NK-92 treated with Interleukin-12 subunit alpha and Interleukin-12 subunit beta, amount 100 ng/mL, for 24 hours (cell line): ENCODE measurements around the gene KREMEN2.

ENCODE experiments used
- DNase-seq: peaks from one replicate; lab custom pipeline; 2025; lab: John Stamatoyannopoulos, UW

KREMEN2 gene

GRCh38 chr16:2966043-2966807 is 2.1 kb downstream of the KREMEN2 start:
- no peak for DNase-seq

- DNase-seq = no peak
Measured at GRCh38 chr16:2966808-2967191, 2.7 kb downstream of the KREMEN2 start.

- no peak for DNase-seq
Measured at GRCh38 chr16:2967211-2967631, 3.1 kb downstream of the KREMEN2 start.

- DNase-seq = no peak
Measured at GRCh38 chr16:2967721-2968161, 3.7 kb downstream of the KREMEN2 start.

- DNase-seq = no peak
Measured at GRCh38 chr16:2968368-2968737, 4.3 kb downstream of the KREMEN2 start.

- peak; percentile 77 for DNase-seq
Measured at GRCh38 chr16:2968738-2969544, 4.9 kb downstream of the KREMEN2 start, which contains the start of gene PAQR4. PAQR4 (plus strand) TSS chr16:2969348; CDS start chr16:2969675, 327 bp downstream.

- DNase-seq = peak; percentile 73
Measured at GRCh38 chr16:2969545-2970521, 5.8 kb downstream of the KREMEN2 start.

GRCh38 chr16:2970563-2970962 is 6.5 kb downstream of the KREMEN2 start:
- DNase-seq = no peak

- DNase-seq = no peak
Measured at GRCh38 chr16:2971134-2971984, 7.3 kb downstream of the KREMEN2 start.

GRCh38 chr16:2971985-2972784 is 8.1 kb downstream of the KREMEN2 start:
- no peak for DNase-seq

GRCh38 chr16:2973093-2973492 is 9.0 kb downstream of the KREMEN2 start:
- no peak for DNase-seq

GRCh38 chr16:2973605-2974318 is 9.7 kb downstream of the KREMEN2 start:
- DNase-seq = no peak

GRCh38 chr16:2974319-2975056 is 10.4 kb downstream of the KREMEN2 start:
- DNase-seq = no peak

- no peak for DNase-seq
Measured at GRCh38 chr16:2975161-2975795, 11.2 kb downstream of the KREMEN2 start.

GRCh38 chr16:2976201-2976600 is 12.1 kb downstream of the KREMEN2 start:
- no peak for DNase-seq

- no peak for DNase-seq
Measured at GRCh38 chr16:2976673-2977072, 12.6 kb downstream of the KREMEN2 start.

GRCh38 chr16:2977440-2977839 is 13.4 kb downstream of the KREMEN2 start:
- DNase-seq = no peak

- no peak for DNase-seq
Measured at GRCh38 chr16:2979669-2980226, 15.7 kb downstream of the KREMEN2 start.
